GM19328 (cell line): ENCODE results near the gene EPHB1.
"Not testable (repeated sequence)": the region's sequence is repeated elsewhere in the genome, so short reads cannot be mapped to it uniquely, and the experiment has no call there.

ENCODE experiments used
- ATAC-seq: cut with Tn5 transposase; IDR thresholded peaks from one replicate; pipeline ENCODE4 v1.9.1; 2021; ENCODE audit warnings: mild to moderate bottlenecking, moderate library complexity; ENCODE audit not compliant: unreplicated experiment

Gene EPHB1

DNA sequence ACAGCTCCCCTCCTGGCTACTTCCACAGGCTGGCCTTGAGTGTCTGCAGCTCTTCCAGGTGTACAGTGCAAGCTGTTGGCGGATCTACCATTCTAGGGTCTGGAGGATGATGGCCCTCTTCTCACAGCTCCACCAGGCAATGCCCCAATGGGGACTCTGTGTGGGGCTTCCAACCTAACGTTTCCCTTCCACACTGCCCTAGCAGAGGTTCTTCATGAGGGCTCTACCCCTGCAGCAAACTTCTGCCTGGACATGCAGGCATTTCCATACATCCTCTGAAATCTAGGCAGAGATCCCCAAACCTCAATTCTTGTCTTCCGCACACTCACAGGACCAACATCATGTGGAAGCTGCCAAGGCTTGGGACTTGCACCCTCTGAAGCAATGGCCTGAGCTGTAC is 438.4 kb downstream of the EPHB1 start:
- not testable (repeated sequence) for ATAC-seq

GRCh38 chr3:135235541-135235940 is 440.5 kb downstream of the EPHB1 start:
- no peak for ATAC-seq

GRCh38 chr3:135237371-135238143 is 442.5 kb downstream of the EPHB1 start:
- no peak for ATAC-seq

DNA sequence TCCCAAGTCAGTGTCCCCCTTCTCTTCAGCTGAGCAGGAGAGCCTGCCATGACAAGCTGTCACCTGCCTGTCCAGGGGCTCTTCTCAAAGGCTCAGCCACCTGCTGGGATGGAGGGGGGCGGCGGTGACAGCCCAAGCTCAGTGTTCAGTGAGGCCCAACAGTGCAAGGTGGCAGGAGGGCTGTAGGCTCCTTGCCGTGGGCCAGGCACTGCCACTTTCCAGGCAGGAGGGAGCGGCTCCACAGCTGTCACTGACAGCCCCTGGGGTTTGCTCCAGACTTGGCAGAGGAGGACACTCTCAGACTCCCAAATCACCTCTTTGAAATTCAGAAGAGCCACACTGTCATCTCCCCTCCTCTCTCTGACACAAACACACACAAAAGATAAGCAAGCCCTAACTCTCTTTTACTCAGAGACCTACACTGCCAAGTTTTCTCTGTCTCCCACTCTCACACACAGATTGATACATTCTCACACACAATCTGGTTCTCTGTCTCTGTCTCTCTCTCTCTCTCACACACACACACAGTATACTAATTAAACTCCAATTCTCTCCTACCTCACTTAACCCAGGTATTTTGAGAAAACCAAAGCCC is 443.3 kb downstream of the EPHB1 start:
- ATAC-seq: no peak

GRCh38 chr3:135238871-135239614 is 444.0 kb downstream of the EPHB1 start:
- no peak for ATAC-seq

GRCh38 chr3:135239615-135239884 is 444.5 kb downstream of the EPHB1 start:
- ATAC-seq: no peak

- no peak for ATAC-seq
These were observed 445.4 kb downstream of the EPHB1 start for GRCh38 chr3:135240426-135240825.

GRCh38 chr3:135242285-135242684 is 447.2 kb downstream of the EPHB1 start:
- ATAC-seq: no peak

GRCh38 chr3:135243616-135244015 is 448.6 kb downstream of the EPHB1 start:
- no peak for ATAC-seq

DNA sequence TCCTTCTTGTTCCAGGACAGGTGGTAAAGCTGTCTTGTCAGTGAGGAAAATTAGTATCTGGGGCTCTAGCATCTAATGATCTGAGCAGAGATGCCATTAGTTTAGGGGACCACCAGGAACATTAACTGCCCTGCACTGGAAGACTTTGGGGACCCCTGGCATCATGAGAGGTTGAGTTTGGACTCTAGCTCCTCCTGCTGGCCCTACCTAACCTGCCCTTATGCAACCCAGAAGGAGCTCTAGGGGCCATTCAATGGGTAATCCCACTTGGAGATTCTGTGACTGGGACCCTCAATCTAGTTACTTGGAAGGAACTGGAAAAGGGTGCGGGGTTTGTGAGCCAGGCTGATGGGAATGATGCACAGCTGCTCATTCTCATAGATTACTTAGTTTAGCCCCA is 451.0 kb downstream of the EPHB1 start:
- ATAC-seq: no peak

DNA sequence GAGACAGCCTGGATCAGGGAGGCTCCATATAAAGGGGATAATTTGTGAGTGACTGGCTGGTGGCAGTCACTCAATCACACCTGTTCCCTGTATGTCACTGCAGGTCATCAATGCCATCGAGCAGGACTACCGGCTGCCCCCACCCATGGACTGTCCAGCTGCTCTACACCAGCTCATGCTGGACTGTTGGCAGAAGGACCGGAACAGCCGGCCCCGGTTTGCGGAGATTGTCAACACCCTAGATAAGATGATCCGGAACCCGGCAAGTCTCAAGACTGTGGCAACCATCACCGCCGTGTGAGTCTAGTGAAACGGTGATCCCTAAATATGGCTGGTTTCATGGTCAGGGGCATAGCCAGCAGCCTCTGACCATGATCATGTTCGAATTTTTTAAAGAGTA is 453.2 kb downstream of the EPHB1 start:
- ATAC-seq: no peak

- ATAC-seq: no peak
These were observed 454.1 kb downstream of the EPHB1 start for GRCh38 chr3:135249186-135249585.

GRCh38 chr3:135258916-135259315 is 463.9 kb downstream of the EPHB1 start:
- ATAC-seq: no peak

- no peak for ATAC-seq
These were observed 465.0 kb downstream of the EPHB1 start for GRCh38 chr3:135260025-135260424.

DNA sequence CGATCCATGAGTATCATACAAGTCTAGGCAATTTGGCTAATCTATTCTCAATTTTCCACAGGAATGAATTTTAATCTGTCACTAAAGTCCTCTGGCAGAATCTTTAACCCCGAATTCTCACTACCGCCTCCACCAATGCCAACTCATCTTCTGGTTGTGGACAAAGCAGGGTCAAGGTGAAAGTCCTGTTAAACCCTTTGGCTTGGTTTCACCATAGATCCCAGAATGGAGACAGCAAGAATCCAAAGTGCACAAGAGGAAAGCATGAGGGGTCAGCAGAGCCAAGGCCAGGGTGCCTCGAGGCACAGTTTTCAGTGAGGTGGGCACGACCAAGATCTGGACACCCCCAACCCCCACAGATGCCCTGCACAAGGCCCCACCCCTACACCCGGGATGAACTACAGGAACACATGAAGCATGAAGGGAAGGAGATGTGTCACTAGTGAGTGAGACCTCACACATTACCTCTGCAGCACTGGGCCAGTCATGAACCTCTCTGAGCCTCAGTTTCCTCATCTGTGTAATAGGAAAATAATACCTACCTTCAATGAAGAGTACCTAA is 466.2 kb downstream of the EPHB1 start:
- no peak for ATAC-seq

DNA sequence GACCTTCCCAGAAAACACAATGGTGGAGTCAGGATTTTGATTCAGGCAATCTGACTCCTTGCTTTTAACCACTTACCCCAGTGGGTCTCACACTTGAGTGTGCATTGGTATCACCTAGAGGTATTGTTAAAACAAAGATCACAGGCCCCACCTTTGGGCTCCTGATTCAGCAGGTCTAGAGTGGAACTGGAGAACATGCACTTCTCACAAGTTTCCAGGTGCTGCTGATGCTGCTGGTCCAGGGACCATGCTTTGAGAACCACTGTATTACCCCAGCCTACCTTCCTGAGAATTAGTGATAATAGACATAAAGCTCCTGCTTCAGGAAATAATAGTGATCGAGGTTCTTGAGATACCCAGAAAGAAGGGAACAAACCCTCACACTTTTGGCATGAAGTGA is 466.9 kb downstream of the EPHB1 start:
- ATAC-seq: no peak

DNA sequence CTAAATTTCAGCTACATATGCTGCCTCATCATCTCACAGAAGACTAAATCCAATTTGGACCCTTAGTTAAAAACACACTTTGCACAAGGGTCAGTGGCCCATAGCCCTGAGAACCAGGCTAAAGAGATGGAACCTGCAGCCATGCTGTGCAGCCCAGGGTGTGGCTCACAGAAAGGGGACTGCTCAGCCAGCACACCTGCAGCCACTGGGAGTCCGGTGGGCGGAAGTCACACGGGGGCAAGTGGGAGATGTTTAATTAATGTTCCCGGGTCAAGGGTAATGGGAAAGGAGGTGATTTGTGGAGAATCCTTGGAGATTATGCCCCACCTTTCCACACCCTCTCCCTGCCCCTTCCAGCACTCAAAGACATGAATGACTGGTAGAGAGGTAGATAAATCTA is 467.4 kb downstream of the EPHB1 start:
- no peak for ATAC-seq

DNA sequence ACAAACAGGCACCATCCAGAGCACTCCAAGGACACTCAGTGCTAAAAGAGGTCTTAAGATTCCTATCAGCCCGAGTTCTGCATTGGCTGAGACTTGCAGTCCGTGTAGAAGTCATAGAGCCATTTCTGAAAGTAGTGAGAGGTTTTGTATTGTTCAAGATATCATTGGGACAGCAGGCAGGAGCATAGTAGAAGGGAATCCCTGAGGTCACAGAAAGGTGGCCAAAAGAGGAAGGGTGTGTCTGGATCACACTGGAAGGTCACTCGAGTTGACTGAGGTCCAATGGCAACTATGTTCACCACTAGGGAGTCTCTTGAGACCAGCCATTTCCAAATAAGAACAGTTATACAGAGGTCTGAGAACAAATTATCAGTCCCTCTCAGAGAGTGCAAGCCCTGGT is 468.3 kb downstream of the EPHB1 start:
- ATAC-seq: no peak

DNA sequence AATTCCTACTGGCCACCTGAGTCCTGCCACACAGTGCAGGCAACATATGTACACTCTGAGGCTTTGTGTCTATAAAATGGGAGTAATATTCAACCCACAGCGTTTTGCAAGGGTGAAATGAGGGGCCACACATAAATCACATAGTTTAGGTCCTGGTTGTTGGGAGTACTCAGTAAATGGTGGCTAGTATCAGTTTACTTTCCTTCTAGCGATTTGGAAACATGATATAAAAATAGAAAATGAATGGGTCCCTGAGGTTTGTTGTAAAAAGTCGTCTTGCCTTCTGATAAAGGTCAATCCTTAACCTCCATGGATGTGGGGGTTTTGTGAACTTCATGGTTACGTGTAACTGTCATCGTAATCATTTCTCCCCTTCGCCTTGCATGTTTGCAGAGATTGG is 472.4 kb downstream of the EPHB1 start:
- ATAC-seq: no peak

DNA sequence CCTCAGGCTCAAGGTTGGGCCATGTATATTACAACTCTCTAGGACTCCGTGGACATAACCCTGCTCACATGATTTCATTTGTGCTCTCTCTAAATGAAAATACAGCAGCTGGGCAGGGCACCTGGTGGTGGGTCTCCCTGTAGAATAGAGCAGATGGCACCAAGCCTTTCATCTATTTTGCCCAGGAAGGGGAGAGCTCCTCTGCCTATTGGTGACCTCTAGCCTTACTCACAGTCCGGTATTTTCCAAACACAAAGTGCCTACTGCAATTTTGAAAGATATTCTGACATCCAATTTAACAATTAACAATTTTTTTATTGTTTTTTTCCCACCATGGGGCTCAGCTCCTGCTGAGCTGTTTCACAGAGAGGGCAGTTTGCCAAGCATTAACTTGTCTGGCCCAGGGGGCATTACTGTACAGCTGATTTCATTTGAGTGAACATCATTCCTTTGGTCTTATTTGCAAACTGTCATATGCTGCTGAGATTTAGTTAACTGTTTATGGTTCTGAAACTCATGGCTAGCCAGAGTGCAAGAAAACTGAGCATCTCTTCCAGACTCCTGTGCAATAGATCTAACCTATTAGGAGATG is 474.0 kb downstream of the EPHB1 start:
- ATAC-seq: no peak

DNA sequence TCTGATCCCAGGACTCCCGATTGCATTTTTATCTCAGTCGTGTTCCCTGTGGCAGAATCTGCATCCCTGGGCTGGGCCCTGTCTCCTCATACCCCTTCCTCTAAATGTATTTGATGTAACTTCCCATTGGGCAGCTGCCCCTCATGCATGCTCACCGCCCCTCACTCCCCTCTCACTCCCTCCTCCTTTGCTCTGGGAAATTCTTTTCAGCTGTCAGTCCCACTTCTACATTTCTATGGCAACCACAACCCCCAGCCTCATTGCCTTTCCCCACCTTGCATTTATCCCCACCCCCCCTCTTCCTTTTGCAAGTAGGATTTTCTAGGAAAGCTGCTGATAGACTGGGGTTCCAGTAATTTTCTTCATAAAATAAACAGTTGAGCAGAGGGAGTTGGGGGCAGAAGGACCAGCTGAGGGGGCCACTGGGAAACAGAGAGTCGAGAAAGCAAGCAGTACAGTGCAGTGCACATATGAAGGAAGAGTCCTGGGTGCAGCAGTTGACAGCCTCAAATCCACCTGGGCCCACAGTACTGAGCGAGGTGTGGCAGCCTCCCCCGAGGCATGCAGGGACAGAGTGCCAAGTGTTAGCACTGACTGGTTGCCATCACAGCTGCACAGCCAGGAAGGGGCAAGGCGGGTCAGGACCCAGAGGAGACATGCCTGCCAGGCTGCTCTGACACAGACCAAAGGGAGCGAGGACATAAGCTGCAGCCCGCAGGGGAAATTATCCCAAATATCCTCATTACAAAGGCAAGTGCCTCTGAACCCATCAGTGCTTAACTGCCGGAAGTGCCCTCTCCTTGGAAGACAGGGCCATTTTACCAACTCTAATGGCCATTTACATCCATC is 476.3 kb downstream of the EPHB1 start:
- ATAC-seq: no peak
